Endometrial microvascular endothelial cells (primary cell): Measurements from ENCODE around the gene AKNAD1. TPM values are rescaled to one million over a fixed set of nuclear protein-coding genes. Genes with fewer than 3 reads are reported as not detected.
"Not testable (repeated sequence)": the region's sequence is repeated elsewhere in the genome, so short reads cannot be mapped to it uniquely, and the experiment has no call there.

ENCODE experiments used
- in situ Hi-C: cut with HindIII; loops from 2 replicates; pipeline ENCODE4 v1.10.0; 2017; ENCODE audit warnings: low sequenced_read_pairs, low pct_unique_long_range_greater_than_20kb; ENCODE audit errors: inconsistent ontology term
- total RNA-seq: library from RNA; depleted of rRNA; stranded (reverse); fragments of >200 nt; gene quantifications from one replicate; pipeline ENCODE4 v1.2.3, GENCODE V29; 2015; ENCODE audit errors: inconsistent ontology term

AKNAD1 gene
- total RNA-seq, 1 donor from 2014 or later = not detected

GRCh38 chr1:108808438-108808837, 48.5 kb downstream of the AKNAD1 start:
- in situ Hi-C loops = no loop called here

DNA sequence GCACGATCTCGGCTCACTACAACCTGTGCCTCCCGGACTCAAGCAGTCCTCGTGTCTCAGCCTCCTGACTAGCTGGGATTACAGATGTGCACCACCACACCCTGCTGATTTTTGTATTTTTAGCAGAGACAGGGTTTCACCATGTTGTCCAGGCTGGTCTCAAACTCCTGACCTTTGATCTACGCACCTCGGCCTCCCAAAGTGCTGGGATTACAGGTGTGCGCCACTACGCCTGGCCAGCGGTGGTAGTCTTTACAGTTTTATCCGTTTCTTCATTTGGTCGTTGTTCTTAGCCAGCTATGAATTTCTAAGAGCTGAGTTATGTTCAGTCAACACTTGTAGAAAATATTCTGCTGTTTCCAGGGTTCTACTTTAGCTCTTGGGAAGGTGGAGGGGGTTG, 53.3 kb downstream of the AKNAD1 start:
- in situ Hi-C loops = no loop called here

DNA sequence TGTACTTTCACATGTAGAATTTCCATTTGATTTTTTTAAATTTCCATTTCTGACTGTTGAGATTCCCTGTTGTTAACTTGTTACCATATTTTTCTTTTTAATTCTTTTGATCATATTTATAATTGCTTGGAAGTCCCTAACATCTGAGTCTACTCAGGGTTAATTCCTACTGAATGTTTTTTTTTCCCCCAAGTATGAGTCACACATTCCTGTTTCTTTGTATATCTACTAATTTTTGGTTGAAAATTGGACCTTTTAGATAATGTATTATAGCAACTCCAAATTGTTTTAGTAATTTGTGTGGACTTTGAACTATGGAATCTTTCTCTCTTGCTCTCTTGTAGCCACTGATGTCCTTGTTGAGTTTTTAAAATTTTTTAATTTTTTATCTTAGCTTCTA, 55.8 kb downstream of the AKNAD1 start:
- in situ Hi-C loops = no loop called here

DNA sequence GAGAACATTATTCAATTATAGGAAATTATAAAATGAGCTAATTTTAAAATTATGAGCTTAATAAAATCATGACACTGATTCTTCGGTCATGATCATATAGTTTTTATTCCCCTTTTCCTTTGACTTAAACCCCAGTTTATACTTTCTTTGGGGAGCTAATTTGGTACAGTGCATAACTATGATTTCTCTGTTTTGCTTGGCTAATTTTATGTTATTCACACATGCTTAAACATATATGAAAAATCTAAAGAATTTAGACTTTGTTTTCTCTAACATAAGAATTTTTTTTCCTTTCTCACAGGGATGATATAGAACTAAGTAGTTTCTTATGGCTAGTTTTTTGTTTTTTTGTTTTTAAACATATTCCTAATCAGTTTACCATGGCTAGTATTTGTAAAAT, 57.9 kb downstream of the AKNAD1 start:
- in situ Hi-C loops = no loop called here

DNA sequence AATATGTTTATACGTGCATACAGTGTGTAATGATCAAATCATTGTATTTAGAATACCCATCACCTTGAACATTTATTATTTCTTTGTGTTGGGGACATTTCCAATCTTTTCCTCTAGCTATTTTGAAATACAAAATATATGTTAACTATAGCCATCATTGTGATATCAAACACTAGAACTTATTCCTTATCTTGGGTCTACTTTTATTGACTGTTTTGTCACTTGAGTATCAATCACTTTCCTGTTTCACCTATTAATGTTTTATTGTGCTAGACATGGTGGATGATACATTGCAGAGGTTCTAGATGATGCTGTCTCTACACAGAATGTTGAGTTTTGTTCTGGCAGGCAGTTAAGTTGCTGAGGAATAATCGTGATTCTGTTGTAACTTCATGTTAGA, 64.5 kb downstream of the AKNAD1 start:
- in situ Hi-C loops = no loop called here

GRCh38 chr1:108791790-108792189, 65.1 kb downstream of the AKNAD1 start:
- in situ Hi-C loops = no loop called here

- in situ Hi-C loops = no loop called here
Observed at GRCh38 chr1:108785880-108786279, 71.0 kb downstream of the AKNAD1 start.

- in situ Hi-C loops = no loop called here
Observed at GRCh38 chr1:108785264-108785663, 71.6 kb downstream of the AKNAD1 start.

- in situ Hi-C loops = not testable (repeated sequence)
Observed at GRCh38 chr1:108781575-108781944, 75.3 kb downstream of the AKNAD1 start.

DNA sequence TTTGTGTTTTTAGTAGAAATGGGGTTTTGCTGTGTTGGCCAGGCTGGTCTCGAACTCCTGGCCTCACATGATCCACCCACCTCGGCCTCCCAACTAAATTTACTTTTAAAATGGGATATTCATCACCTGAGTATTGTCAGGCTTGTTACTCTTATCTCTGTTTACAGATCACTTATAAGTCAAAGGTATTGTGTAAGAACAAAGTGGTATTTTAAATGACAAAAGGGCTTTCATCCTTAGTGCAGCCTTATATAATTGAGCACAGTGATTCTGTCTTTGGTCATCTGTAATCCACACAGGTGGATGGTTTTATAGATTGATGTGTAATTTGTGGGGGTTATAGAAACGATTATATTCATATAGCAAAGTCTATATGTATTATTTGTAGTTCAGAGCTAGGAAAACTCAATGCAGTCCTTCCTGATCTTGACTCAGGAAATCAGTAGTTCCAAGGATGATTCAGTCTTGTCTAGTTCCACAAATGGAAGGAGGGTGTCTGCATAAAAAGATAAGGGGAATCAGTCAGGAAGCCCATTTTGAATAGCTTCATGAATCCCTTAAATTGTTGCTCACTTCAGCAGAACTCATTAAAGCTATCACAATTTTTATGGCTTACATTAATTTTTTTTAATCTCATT, 75.8 kb downstream of the AKNAD1 start:
- in situ Hi-C loops = no loop called here

DNA sequence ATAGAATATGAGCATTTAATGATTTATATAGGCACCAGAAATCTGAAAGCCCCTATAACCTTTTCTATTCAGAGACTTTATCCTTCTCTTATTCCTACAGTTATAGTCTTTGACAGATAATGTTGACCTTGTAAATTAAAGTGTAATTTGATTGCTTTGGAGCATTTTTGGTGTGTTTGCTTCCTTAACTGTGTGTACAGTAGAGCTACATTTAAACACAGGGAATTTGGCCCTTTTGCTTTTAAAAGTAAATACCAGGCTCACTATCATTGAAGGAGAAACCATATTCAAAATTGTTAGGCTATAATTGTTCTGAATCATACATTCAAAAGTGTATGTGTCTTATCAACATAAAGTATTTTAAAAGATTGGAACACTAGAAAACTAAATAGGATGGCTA, 77.4 kb downstream of the AKNAD1 start:
- in situ Hi-C loops = no loop called here

GRCh38 chr1:108777839-108778238, 79.1 kb downstream of the AKNAD1 start:
- in situ Hi-C loops = no loop called here

DNA sequence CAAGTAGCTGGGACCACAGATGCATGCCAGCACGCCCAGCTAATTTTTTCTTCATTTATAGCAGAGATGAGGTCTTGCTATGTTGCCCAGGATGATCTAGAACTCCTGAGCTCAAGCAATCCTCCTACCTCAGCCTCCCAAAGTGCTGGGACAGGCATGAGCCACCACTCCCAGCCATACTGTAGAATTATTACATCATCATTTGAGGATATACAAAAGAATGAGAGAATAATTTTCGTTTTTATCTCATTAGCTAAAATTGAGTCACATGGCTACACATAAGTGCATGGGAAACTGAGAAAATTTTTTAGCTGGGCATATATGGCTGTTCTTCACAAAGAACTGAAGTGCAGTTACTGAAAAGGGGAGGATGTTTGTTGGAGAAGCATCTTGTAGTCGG, 89.2 kb downstream of the AKNAD1 start:
- in situ Hi-C loops = no loop called here

DNA sequence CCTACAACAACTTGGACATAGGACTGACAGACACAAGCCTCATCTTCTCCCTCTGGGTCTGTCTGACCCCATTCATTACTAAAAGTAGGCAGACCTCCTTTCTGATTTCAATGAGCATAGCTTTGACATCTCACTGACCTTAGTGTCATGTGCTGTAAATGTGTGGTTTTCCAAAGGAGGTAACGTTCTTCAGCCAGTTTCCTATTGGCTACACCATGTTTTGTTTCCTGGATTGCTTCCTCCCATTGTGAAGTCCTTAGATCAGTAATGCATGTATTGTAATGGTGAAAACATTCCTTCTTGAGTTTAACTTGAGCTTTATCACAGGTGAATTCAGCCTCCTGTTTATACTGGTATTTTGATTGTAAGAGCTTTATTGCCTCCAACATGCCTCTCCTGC, 89.8 kb downstream of the AKNAD1 start:
- in situ Hi-C loops = no loop called here

Other genes with a start within 250 kb of the AKNAD1 start
- gene HENMT1, start 196.0 kb downstream of the AKNAD1 start, total RNA-seq = 1.8 TPM
- 9.1 TPM for gene PRPF38B, start 164.8 kb downstream of the AKNAD1 start, total RNA-seq
- gene FNDC7, start 144.2 kb downstream of the AKNAD1 start, total RNA-seq = not detected
- 32.1 TPM for gene STXBP3, start 110.4 kb downstream of the AKNAD1 start, total RNA-seq
- 26.6 TPM for gene GPSM2, start 19.9 kb upstream of the AKNAD1 start, total RNA-seq
- 50.6 TPM for gene CLCC1, start 106.4 kb upstream of the AKNAD1 start, total RNA-seq
- gene WDR47, start 185.0 kb upstream of the AKNAD1 start, total RNA-seq = 16.1 TPM
- gene TAF13, start 218.9 kb upstream of the AKNAD1 start, total RNA-seq = 44.9 TPM
- 15.9 TPM for gene TMEM167B, start 233.7 kb upstream of the AKNAD1 start, total RNA-seq